H9 (cell line): Measurements from ENCODE around the gene PDE4B. TPM values are rescaled to one million over a fixed set of nuclear protein-coding genes. Genes with fewer than 3 reads are reported as not detected.

Source experiments
- DNase-seq: peaks from one replicate; pipeline ENCODE4 v3.0.0-alpha.2; 2017
- H2AFZ ChIP-seq: one replicate; pipeline ENCODE4 v1.6.1; 2013; ENCODE audit warnings: mild to moderate bottlenecking, low read length, control low read depth, moderate library complexity
- H2AK5ac ChIP-seq: 2 replicates; pipeline ENCODE4 v1.6.1; 2013; ENCODE audit warnings: low read length, control low read depth, mixed read lengths; ENCODE audit not compliant: insufficient read length
- H2BK120ac ChIP-seq: one replicate; pipeline ENCODE4 v1.6.1; 2013; ENCODE audit warnings: low read depth, mild to moderate bottlenecking, low read length, control low read depth, inconsistent platforms; ENCODE audit not compliant: poor library complexity, severe bottlenecking
- H2BK12ac ChIP-seq: 2 replicates; pipeline ENCODE4 v1.6.1; 2013; ENCODE audit warnings: low read length, control low read depth, mixed read lengths, low read depth; ENCODE audit not compliant: insufficient read length
- H2BK15ac ChIP-seq: 2 replicates; pipeline ENCODE4 v1.6.1; 2013; ENCODE audit warnings: low read depth, low read length, control low read depth
- H2BK20ac ChIP-seq: one replicate; pipeline ENCODE4 v1.6.1; 2013; ENCODE audit warnings: low read depth, mild to moderate bottlenecking, low read length, control low read depth, inconsistent platforms; ENCODE audit not compliant: poor library complexity, severe bottlenecking
- H2BK5ac ChIP-seq: 2 replicates; pipeline ENCODE4 v1.6.1; 2013; ENCODE audit warnings: low read length, control low read depth, mixed read lengths; ENCODE audit not compliant: insufficient read length
- H3K14ac ChIP-seq: 2 replicates; pipeline ENCODE4 v1.6.1; 2013; ENCODE audit warnings: low read length, control low read depth; ENCODE audit not compliant: insufficient read depth
- H3K18ac ChIP-seq: 2 replicates; pipeline ENCODE4 v1.6.1; 2013; ENCODE audit warnings: low read depth, mild to moderate bottlenecking, mixed read lengths, low read length, control low read depth; ENCODE audit not compliant: insufficient read length
- H3K23ac ChIP-seq: 2 replicates; pipeline ENCODE4 v1.6.1; 2013; ENCODE audit warnings: low read length, control low read depth, mixed read lengths, low read depth; ENCODE audit not compliant: insufficient read length
- H3K23me2 ChIP-seq: 2 replicates; pipeline ENCODE4 v1.6.1; 2013; ENCODE audit warnings: low read depth, mild to moderate bottlenecking, mixed read lengths, low read length, control low read depth; ENCODE audit not compliant: insufficient read length, poor library complexity, severe bottlenecking
- H3K27ac ChIP-seq: 2 replicates; pipeline ENCODE4 v1.5.1; 2013; ENCODE audit warnings: low read length, control low read depth, mixed read lengths, low read depth; ENCODE audit not compliant: insufficient read length
- H3K27me3 ChIP-seq: 2 replicates; pipeline ENCODE4 v1.6.1; 2013; ENCODE audit warnings: low read length, control low read depth, inconsistent platforms; ENCODE audit not compliant: insufficient read depth
- H3K4ac ChIP-seq: 2 replicates; pipeline ENCODE4 v1.6.1; 2013; ENCODE audit warnings: low read depth, mild to moderate bottlenecking, control low read depth, inconsistent platforms, low read length, moderate library complexity
- H3K4me1 ChIP-seq: 2 replicates; pipeline ENCODE4 v1.6.1; 2013; ENCODE audit warnings: low read length, control low read depth, inconsistent platforms; ENCODE audit not compliant: insufficient read depth
- H3K4me2 ChIP-seq: 2 replicates; pipeline ENCODE4 v1.6.1; 2013; ENCODE audit warnings: low read length, control low read depth, mixed read lengths; ENCODE audit not compliant: insufficient read length, insufficient read depth
- H3K56ac ChIP-seq: 2 replicates; pipeline ENCODE4 v1.6.1; 2013; ENCODE audit warnings: low read depth, mild to moderate bottlenecking, mixed read lengths, low read length, control low read depth; ENCODE audit not compliant: insufficient read length
- H3K79me1 ChIP-seq: 2 replicates; pipeline ENCODE4 v1.6.1; 2013; ENCODE audit warnings: low read depth, mild to moderate bottlenecking, moderate library complexity, low read length, control low read depth, inconsistent platforms; ENCODE audit not compliant: insufficient read depth, poor library complexity, severe bottlenecking
- H3K79me2 ChIP-seq: 2 replicates; pipeline ENCODE4 v1.6.1; 2013; ENCODE audit warnings: low read length, control low read depth, inconsistent platforms; ENCODE audit not compliant: insufficient read depth
- H3K9ac ChIP-seq: 2 replicates; pipeline ENCODE4 v1.6.1; 2013; ENCODE audit warnings: low read length, control low read depth, mixed read lengths; ENCODE audit not compliant: insufficient read length; ENCODE audit errors: extremely low read depth
- H3K9me3 ChIP-seq: one replicate; pipeline ENCODE4 v1.6.1; 2013; ENCODE audit warnings: low read depth, low read length, inconsistent platforms; ENCODE audit not compliant: control insufficient read depth
- H3T11ph ChIP-seq: one replicate; pipeline ENCODE4 v1.6.1; 2013; ENCODE audit warnings: mild to moderate bottlenecking, low read length, control low read depth, inconsistent platforms
- H4K20me1 ChIP-seq: one replicate; pipeline ENCODE4 v1.6.1; 2013; ENCODE audit not compliant: control insufficient read depth, insufficient read length, insufficient read depth
- H4K5ac ChIP-seq: 2 replicates; pipeline ENCODE4 v1.6.1; 2013; ENCODE audit warnings: low read depth, mild to moderate bottlenecking, mixed read lengths, low read length, control low read depth; ENCODE audit not compliant: insufficient read length
- H4K8ac ChIP-seq: replicated peaks from 2 replicates; pipeline ENCODE4 v1.6.1; 2013; ENCODE audit warnings: low read length, control low read depth, mixed read lengths, low read depth; ENCODE audit not compliant: insufficient read length
- H4K91ac ChIP-seq: 2 replicates; pipeline ENCODE4 v1.6.1; 2013; ENCODE audit warnings: low read depth, mild to moderate bottlenecking, moderate library complexity, mixed read lengths, low read length, control low read depth; ENCODE audit not compliant: insufficient read length
- H3K27ac Mint-ChIP-seq, 3 experiments: 2 replicates in 2 of 3; 3 replicates in 1 of 3; pipeline ENCODE4 v1.8.0; 2020 to 2021; ENCODE audit warnings: mixed read lengths in 3 of 3, mild to moderate bottlenecking in 1 of 3, moderate library complexity in 1 of 3
- H3K27me3 Mint-ChIP-seq: 2 replicates; pipeline ENCODE4 v1.8.0; 2021; ENCODE audit warnings: low read depth, mild to moderate bottlenecking, moderate library complexity, mixed read lengths
- H3K36me3 Mint-ChIP-seq, 3 experiments: 2 replicates in 2 of 3; 3 replicates in 1 of 3; pipeline ENCODE4 v1.8.0; 2020 to 2021; ENCODE audit warnings: low read depth in 3 of 3, mixed read lengths in 3 of 3; ENCODE audit not compliant: insufficient read depth in 1 of 3
- H3K4me1 Mint-ChIP-seq, 2 experiments: 2 replicates each; pipeline ENCODE4 v1.8.0; 2020; ENCODE audit warnings: mixed read lengths in 2 of 2
- H3K4me3 Mint-ChIP-seq, 2 experiments: 2 replicates in 1 of 2; 3 replicates in 1 of 2; pipeline ENCODE4 v1.8.0; 2020 to 2021; ENCODE audit warnings: mild to moderate bottlenecking in 2 of 2, mixed read lengths in 2 of 2, moderate library complexity in 1 of 2
- H3K9me3 Mint-ChIP-seq, 2 experiments: 2 replicates in 1 of 2; 3 replicates in 1 of 2; pipeline ENCODE4 v1.8.0; 2020; ENCODE audit warnings: mild to moderate bottlenecking in 2 of 2, mixed read lengths in 2 of 2, moderate library complexity in 1 of 2
- CTCF ChIP-seq: fragments of 200-600 bp; sonication (generic); conservative IDR thresholded peaks from 3 replicates; pipeline ENCODE4 v1.8.0; 2021; ENCODE audit warnings: antibody characterized with exemption, mild to moderate bottlenecking
- WGBS: extraction: QIAGEN DNeasy Blood & Tissue Kit; methylation state at CpG from one replicate; pipeline ENCODE4 v1.1.7; 2013; ENCODE audit warnings: missing lambda C conversion rate, low lambda C conversion rate, mixed read lengths; ENCODE audit not compliant: insufficient read length; ENCODE audit errors: extremely low coverage; 5-methylcytosine and 5-hydroxymethylcytosine counted together
- total RNA-seq: library from RNA; stranded (reverse); gene quantifications from 2 replicates; pipeline ENCODE4 v1.2.1, GENCODE V29; 2021

The PDE4B gene
- total RNA-seq, 1 experiment from 2014 or later, result 19.8 TPM

- Histone ChIP-seq H3K23me2 (no peaks in the 10 kb centered on the region), H3K4me2 (no peak overlapping the region), H3K18ac (no peak overlapping the region), H4K5ac (no peak overlapping the region), H3K14ac (no peak overlapping the region), H4K20me1 (no peaks in the 10 kb centered on the region), H3K4me1 (no peaks in the 10 kb centered on the region), H2AFZ (no peak overlapping the region), H3K9ac (no peak overlapping the region), H3K23ac (no peak overlapping the region), H3K56ac (no peak overlapping the region), H3K79me1 (no peaks in the 10 kb centered on the region), H2BK5ac (no peak overlapping the region), H2BK20ac (no peak overlapping the region), H3K27ac (no peak overlapping the region), H4K91ac (no peak overlapping the region), H4K8ac (no peak overlapping the region), H3K9me3 (no peaks in the 10 kb centered on the region), H2AK5ac (no peak overlapping the region), H3K79me2 (no peaks in the 10 kb centered on the region), H2BK120ac (no peak overlapping the region), H2BK15ac (no peak overlapping the region), H3K27me3 (no peaks in the 10 kb centered on the region), H3T11ph (no peak overlapping the region), H2BK12ac (no peak overlapping the region), H3K4ac (no peak overlapping the region)
- Mint-ChIP-seq H3K27ac (no peak overlapping the region), H3K27me3 (peaks cover 2% of the 10 kb centered on the region; the same call in 1 of the 2 replicates), H3K36me3 (no peaks in the 10 kb centered on the region), H3K4me1 (no peaks in the 10 kb centered on the region), H3K4me3 (no peak overlapping the region), H3K9me3 (no peaks in the 10 kb centered on the region)
- DNase-seq, result no peak
- no peak for TF ChIP-seq CTCF
- no CpG with 5 or more reads among the region's 2 CpGs for WGBS
Observed at GRCh38 chr1:66112744-66113400, 320.2 kb downstream of the PDE4B start.
